ENCODE measurements around the gene GNB4.

GRCh38 chr3:179414804-179415203 is 36.5 kb downstream of the GNB4 start:
- no peak for TF ChIP-seq MAX (IDR thresholded peaks at IDR 0.05)
- no peak for TF ChIP-seq TEAD4 (IDR thresholded peaks at IDR 0.05)
- no peak for TF ChIP-seq TCF12 (IDR thresholded peaks at IDR 0.05; ENCODE audit: low read depth)
- TF ChIP-seq ZBTB7A (IDR thresholded peaks at IDR 0.05; ENCODE audit: low read depth) = no peak

All from Ishikawa (cell line).